Stomach (tissue), 4 donors: ENCODE measurements around the gene UBE3A.

Experiments used
- CTCF ChIP-seq, 7 experiments: fragments of 450-650 bp in 4 of 7; fragments of 200-600 bp in 3 of 7; sonication (generic) in 3 of 7; IDR thresholded peaks; one replicate each; pipeline ENCODE4 v1.5.1; 2016 to 2019; ENCODE audit warnings: antibody characterized with exemption in 7 of 7, control low read depth in 2 of 7, mild to moderate bottlenecking in 1 of 7
- EP300 ChIP-seq: sonication (generic); formaldehyde crosslinking; IDR thresholded peaks from one replicate; pipeline ENCODE4 v1.6.1; 2017; ENCODE audit warnings: antibody characterized with exemption
- POLR2A ChIP-seq, 4 donors: fragments of 450-650 bp; IDR thresholded peaks; one replicate each; pipeline ENCODE4 v1.6.1; 2016; ENCODE audit warnings: antibody characterized with exemption in 4 of 4, control low read depth in 2 of 4, mild to moderate bottlenecking in 1 of 4, moderate library complexity in 1 of 4
- POLR2AphosphoS5 ChIP-seq, 3 donors: sonication (generic); formaldehyde crosslinking; IDR thresholded peaks; one replicate each; pipeline ENCODE4 v1.6.1; 2016; ENCODE audit warnings: antibody characterized with exemption in 3 of 3

- no peak for TF ChIP-seq CTCF (IDR thresholded peaks at IDR 0.05)
- TF ChIP-seq POLR2A (IDR thresholded peaks at IDR 0.05), result no peak
- TF ChIP-seq POLR2AphosphoS5 (IDR thresholded peaks at IDR 0.05), result no peak
- TF ChIP-seq EP300, result no peak
Observed at GRCh38 chr15:25456196-25456595, 17.4 kb upstream of the UBE3A start.
